Vagina (tissue), 2 donors: ENCODE data around the gene THRA.

Experiments
- POLR2AphosphoS5 ChIP-seq, 2 donors: sonication (generic); formaldehyde crosslinking; IDR thresholded peaks; one replicate each; pipeline ENCODE4 v1.9.0; 2017; ENCODE audit warnings: antibody characterized with exemption in 2 of 2, mild to moderate bottlenecking in 2 of 2, low read depth in 1 of 2; ENCODE audit not compliant: insufficient read depth in 1 of 2
- TF ChIP-seq, protein P1 (sequence below), 3 experiments: fragments of 450-650 bp in 2 of 3; fragments of 200-600 bp in 1 of 3; sonication (generic) in 1 of 3; IDR thresholded peaks; one replicate each; pipeline ENCODE4 v1.5.1; 2017 to 2019; ENCODE audit warnings: antibody characterized with exemption in 3 of 3, mild to moderate bottlenecking in 2 of 3, moderate library complexity in 2 of 3

DNA sequence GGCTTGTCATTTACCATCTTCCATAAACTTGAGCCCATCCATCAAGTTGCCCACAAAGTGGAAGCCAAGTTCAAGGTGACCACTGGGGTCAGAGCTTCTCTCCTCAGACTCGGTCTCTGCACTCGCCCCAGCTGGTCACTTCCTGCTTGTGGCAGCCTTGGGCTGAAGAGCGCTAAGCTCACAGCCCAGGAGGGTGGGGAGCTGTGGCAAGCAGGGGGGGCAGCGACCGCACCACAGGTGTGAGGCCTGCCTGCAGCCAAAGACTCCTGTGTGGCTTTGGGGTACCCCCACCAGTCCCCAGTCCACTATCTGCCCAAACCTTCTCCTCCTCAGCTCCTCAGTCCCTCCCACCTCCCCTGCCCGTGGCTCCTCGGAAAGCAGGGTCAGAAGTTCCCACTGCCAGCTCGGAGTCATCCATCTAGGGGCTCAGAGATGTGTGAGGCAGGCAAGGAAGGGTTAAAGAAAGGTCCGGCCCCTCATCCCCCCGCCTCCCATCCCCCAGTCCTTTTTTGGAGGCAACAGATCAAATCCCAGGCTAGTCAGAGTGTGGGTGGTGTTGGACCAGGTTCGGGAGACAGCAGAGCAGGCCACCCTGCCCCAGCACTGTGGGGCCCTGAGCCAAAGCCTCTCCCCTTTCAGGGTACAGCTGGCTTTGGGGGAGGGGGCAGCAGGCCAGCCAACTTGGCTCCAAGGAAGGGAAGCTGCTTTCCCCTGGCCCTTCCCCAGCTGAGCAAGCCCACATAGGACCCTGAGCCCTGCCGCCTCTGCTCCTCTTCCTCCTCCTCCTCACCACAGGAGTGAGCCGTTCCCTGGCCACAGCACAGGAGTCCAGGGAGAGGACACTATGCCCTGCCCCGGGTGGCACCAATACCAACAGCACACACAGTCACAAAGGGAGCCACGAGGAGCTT is 44.3 kb upstream of the THRA start:
- TF ChIP-seq, protein P1, sequence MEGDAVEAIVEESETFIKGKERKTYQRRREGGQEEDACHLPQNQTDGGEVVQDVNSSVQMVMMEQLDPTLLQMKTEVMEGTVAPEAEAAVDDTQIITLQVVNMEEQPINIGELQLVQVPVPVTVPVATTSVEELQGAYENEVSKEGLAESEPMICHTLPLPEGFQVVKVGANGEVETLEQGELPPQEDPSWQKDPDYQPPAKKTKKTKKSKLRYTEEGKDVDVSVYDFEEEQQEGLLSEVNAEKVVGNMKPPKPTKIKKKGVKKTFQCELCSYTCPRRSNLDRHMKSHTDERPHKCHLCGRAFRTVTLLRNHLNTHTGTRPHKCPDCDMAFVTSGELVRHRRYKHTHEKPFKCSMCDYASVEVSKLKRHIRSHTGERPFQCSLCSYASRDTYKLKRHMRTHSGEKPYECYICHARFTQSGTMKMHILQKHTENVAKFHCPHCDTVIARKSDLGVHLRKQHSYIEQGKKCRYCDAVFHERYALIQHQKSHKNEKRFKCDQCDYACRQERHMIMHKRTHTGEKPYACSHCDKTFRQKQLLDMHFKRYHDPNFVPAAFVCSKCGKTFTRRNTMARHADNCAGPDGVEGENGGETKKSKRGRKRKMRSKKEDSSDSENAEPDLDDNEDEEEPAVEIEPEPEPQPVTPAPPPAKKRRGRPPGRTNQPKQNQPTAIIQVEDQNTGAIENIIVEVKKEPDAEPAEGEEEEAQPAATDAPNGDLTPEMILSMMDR (IDR thresholded peaks at IDR 0.05): no peak
- peak in 1 of 2 donors; percentile 55 for TF ChIP-seq POLR2AphosphoS5 (IDR thresholded peaks at IDR 0.05; ENCODE audit: insufficient read depth in 1 of 2, low read depth in 1 of 2)
